G401 (cell line): Measurements from ENCODE around the gene NPPB. TPM values are rescaled to one million over a fixed set of nuclear protein-coding genes. Genes with fewer than 3 reads are reported as not detected.

ENCODE experiments used
- total RNA-seq: library from RNA; depleted of rRNA; stranded (reverse); fragments of >200 nt; shearing (Covaris generic); gene quantifications from 2 replicates; pipeline ENCODE4 v1.2.3, GENCODE V29; 2014; rRNA removed

Gene NPPB
- total RNA-seq, 1 experiment from 2014 or later = not detected

Other genes starting within 250 kb of the NPPB start
- gene FBXO2, start 204.5 kb downstream of the NPPB start, total RNA-seq = 138 and 175 TPM in 2 replicates
- 37.7 and 39.7 TPM in 2 replicates for gene FBXO44, start 204.1 kb downstream of the NPPB start, total RNA-seq
- gene FBXO6, start 194.7 kb downstream of the NPPB start, total RNA-seq = 3.1 TPM in 1 of 2 replicates, not detected in the other
- gene MAD2L2, start 177.8 kb downstream of the NPPB start, total RNA-seq = 144 and 155 TPM in 2 replicates
- gene DRAXIN, start 167.2 kb downstream of the NPPB start, total RNA-seq = 0.14 and 1.4 TPM in 2 replicates
- gene AGTRAP, start 122.8 kb downstream of the NPPB start, total RNA-seq = 97.2 and 147 TPM in 2 replicates
- gene C1orf167, start 96.8 kb downstream of the NPPB start, total RNA-seq = not detected in 2 replicates
- gene MTHFR, start 53.0 kb downstream of the NPPB start, total RNA-seq = 26.3 and 34.4 TPM in 2 replicates
- gene CLCN6, start 52.8 kb downstream of the NPPB start, total RNA-seq = 1.8 and 6.8 TPM in 2 replicates
- not detected in 2 replicates for gene NPPA, start 11.2 kb downstream of the NPPB start, total RNA-seq
- 52.6 and 53.7 TPM in 2 replicates for gene KIAA2013, start 67.5 kb upstream of the NPPB start, total RNA-seq
- gene PLOD1, start 75.8 kb upstream of the NPPB start, total RNA-seq = 103 and 104 TPM in 2 replicates
- gene MFN2, start 121.5 kb upstream of the NPPB start, total RNA-seq = 23.4 and 37.0 TPM in 2 replicates
- 37.9 and 41.0 TPM in 2 replicates for gene MIIP, start 160.6 kb upstream of the NPPB start, total RNA-seq
- gene TNFRSF8, start 204.4 kb upstream of the NPPB start, total RNA-seq = 0.25 TPM in 1 of 2 replicates, not detected in the other